Gastrocnemius medialis (tissue), 4 donors: ENCODE measurements around the gene MPZL3. TPM values are rescaled to one million over a fixed set of nuclear protein-coding genes. Genes with fewer than 3 reads are reported as not detected.

Source experiments
- ATAC-seq, 2 donors: fragments of 150-250 bp; one replicate each; pipeline ENCODE4 v1.9.1; 2016
- DNase-seq, 2 donors: peaks; one replicate each; pipeline ENCODE4 v3.0.0-alpha.2; 2019
- H3K27ac ChIP-seq, 4 donors: fragments of 200-600 bp; sonication (generic); 1 replicate in 1 of 4; 2 replicates in 3 of 4; pipeline ENCODE4 v1.5.1; 2016 to 2018; ENCODE audit warnings: mild to moderate bottlenecking in 2 of 4, moderate library complexity in 1 of 4
- H3K27me3 ChIP-seq, 3 donors: fragments of 200-600 bp; sonication (generic) in 2 of 3; 1 replicate in 1 of 3; 2 replicates in 2 of 3; pipeline versions ENCODE4 v1.5.1 to v1.6.0; 2016 to 2019; ENCODE audit warnings: mild to moderate bottlenecking in 1 of 3, moderate library complexity in 1 of 3
- H3K36me3 ChIP-seq, 2 donors: fragments of 200-600 bp; sonication (generic) in 1 of 2; one replicate each; pipeline ENCODE4 v1.5.1; 2017 to 2018
- H3K4me1 ChIP-seq, 2 donors: fragments of 200-600 bp; sonication (generic) in 1 of 2; one replicate each; pipeline ENCODE4 v1.5.1; 2016 to 2017; ENCODE audit warnings: mild to moderate bottlenecking in 2 of 2
- H3K4me3 ChIP-seq, 4 donors: fragments of 200-600 bp; sonication (generic) in 3 of 4; 1 replicate in 1 of 4; 2 replicates in 3 of 4; pipeline ENCODE4 v1.5.1; 2016 to 2019; ENCODE audit warnings: mild to moderate bottlenecking in 2 of 4
- H3K9me3 ChIP-seq, 3 donors: fragments of 200-600 bp; sonication (generic) in 2 of 3; 1 replicate in 1 of 3; 2 replicates in 2 of 3; pipeline ENCODE4 v1.5.1; 2016 to 2019
- CTCF ChIP-seq, 5 experiments: fragments of 450-650 bp in 3 of 5; fragments of 200-600 bp in 2 of 5; sonication (generic) in 2 of 5; IDR thresholded peaks in 4 of 5; conservative IDR thresholded peaks in 1 of 5; 1 replicate in 4 of 5; 2 replicates in 1 of 5; pipeline ENCODE4 v1.5.1; 2016 to 2019; ENCODE audit warnings: antibody characterized with exemption in 5 of 5, mild to moderate bottlenecking in 3 of 5, moderate library complexity in 3 of 5
- POLR2A ChIP-seq, 2 donors: fragments of 450-650 bp; IDR thresholded peaks; one replicate each; pipeline ENCODE4 v1.6.1; 2017; ENCODE audit warnings: antibody characterized with exemption in 2 of 2, mild to moderate bottlenecking in 2 of 2, moderate library complexity in 2 of 2
- in situ Hi-C, 4 donors: fragments of 200-750 bp; cut with MboI; loops; one replicate each; pipeline versions ENCODE4 v1.15.0 to v1.8.0; 2017; ENCODE audit warnings: low sequenced_read_pairs in 4 of 4
- intact Hi-C: fragments of 100-400 bp; cut with DNase I; formaldehyde crosslinking; loops from one replicate; pipeline ENCODE4 v1.15.1; 2023; ENCODE audit warnings: low total_unique reads
- total RNA-seq, 4 donors: library from RNA; depleted of rRNA; stranded (reverse); fragments of >200 nt; gene quantifications; one replicate each; pipeline versions ENCODE4 v1.1.0 to v1.2.3, GENCODE V29; 2016

Gene MPZL3
- total RNA-seq, 4 donors from 2014 or later: 0.10 to 2.1 (median 0.19) TPM

- Histone ChIP-seq H3K27ac (no peak overlapping the region), H3K4me3 (no peak overlapping the region), H3K27me3 (peaks cover 0 to 13% (median 11%) of the 10 kb centered on the region in 3 donors), H3K36me3 (no peaks in the 10 kb centered on the region), H3K4me1 (no peaks in the 10 kb centered on the region), H3K9me3 (no peaks in the 10 kb centered on the region)
- DNase-seq (no peak), ATAC-seq (no peak)
- intact Hi-C loops: no loop called here
- in situ Hi-C loops: no loop called here
- TF ChIP-seq POLR2A (IDR thresholded peaks at IDR 0.05): no peak
- no peak for TF ChIP-seq CTCF (IDR thresholded peaks at IDR 0.05 in 4 of 5, conservative IDR thresholded peaks at IDR 0.05 in 1 of 5)
Observed at GRCh38 chr11:118212131-118212725, 39.9 kb downstream of the MPZL3 start.

- no peak overlapping the region for H3K27ac ChIP-seq
- H3K9me3 ChIP-seq: no peaks in the 10 kb centered on the region
- DNase-seq: no peak
- H3K4me3 ChIP-seq: no peak overlapping the region
- peaks cover 0 to 13% (median 11%) of the 10 kb centered on the region in 3 donors for H3K27me3 ChIP-seq
- intact Hi-C loops (no loop called here), in situ Hi-C loops (no loop called here)
- no peaks in the 10 kb centered on the region for H3K4me1 ChIP-seq
- TF ChIP-seq POLR2A (IDR thresholded peaks at IDR 0.05) (no peak), CTCF (IDR thresholded peaks at IDR 0.05 in 4 of 5, conservative IDR thresholded peaks at IDR 0.05 in 1 of 5) (no peak)
- H3K36me3 ChIP-seq: no peaks in the 10 kb centered on the region
- ATAC-seq: no peak
Observed at GRCh38 chr11:118211006-118211405, 41.2 kb downstream of the MPZL3 start.

- intact Hi-C loops: no loop called here
- Histone ChIP-seq H3K4me1 (no peaks in the 10 kb centered on the region), H3K9me3 (no peaks in the 10 kb centered on the region), H3K27ac (no peak overlapping the region), H3K36me3 (no peaks in the 10 kb centered on the region), H3K4me3 (no peak overlapping the region), H3K27me3 (peaks cover 0 to 13% (median 11%) of the 10 kb centered on the region in 3 donors)
- no peak for ATAC-seq
- TF ChIP-seq CTCF (IDR thresholded peaks at IDR 0.05 in 4 of 5, conservative IDR thresholded peaks at IDR 0.05 in 1 of 5) (no peak), POLR2A (IDR thresholded peaks at IDR 0.05) (no peak)
- DNase-seq: no peak
- in situ Hi-C loops: no loop called here
Observed at GRCh38 chr11:118210323-118210722, 41.8 kb downstream of the MPZL3 start.

- no peaks in the 10 kb centered on the region for H3K4me1 ChIP-seq
- in situ Hi-C loops (loop anchor here in 1 of 4 donors (10.0 kb wide), 1 partner anchor 86 kb away; no protein-coding TSS in a partner anchor), intact Hi-C loops (no loop called here)
- H3K9me3 ChIP-seq: no peaks in the 10 kb centered on the region
- H3K27me3 ChIP-seq: peaks cover 0 to 11% (median 10%) of the 10 kb centered on the region in 3 donors
- no peak for DNase-seq
- H3K36me3 ChIP-seq: no peaks in the 10 kb centered on the region
- ATAC-seq: no peak
- no peak for TF ChIP-seq CTCF (IDR thresholded peaks at IDR 0.05 in 4 of 5, conservative IDR thresholded peaks at IDR 0.05 in 1 of 5)
- no peak for TF ChIP-seq POLR2A (IDR thresholded peaks at IDR 0.05)
- no peak overlapping the region for H3K4me3 ChIP-seq
- no peak overlapping the region for H3K27ac ChIP-seq
Observed at GRCh38 chr11:118209033-118209432, 43.1 kb downstream of the MPZL3 start.

- in situ Hi-C loops: loop anchor here in 1 of 4 donors (10.0 kb wide), 1 partner anchor 88 kb away; no protein-coding TSS in a partner anchor
- H3K4me3 ChIP-seq: no peak overlapping the region
- no peaks in the 10 kb centered on the region for H3K9me3 ChIP-seq
- intact Hi-C loops: no loop called here
- DNase-seq (no peak), ATAC-seq (no peak)
- peaks cover 0 to 10% (median 8%) of the 10 kb centered on the region in 3 donors for H3K27me3 ChIP-seq
- no peaks in the 10 kb centered on the region for H3K4me1 ChIP-seq
- no peak overlapping the region for H3K27ac ChIP-seq
- no peak for TF ChIP-seq CTCF (IDR thresholded peaks at IDR 0.05 in 4 of 5, conservative IDR thresholded peaks at IDR 0.05 in 1 of 5)
- no peak for TF ChIP-seq POLR2A (IDR thresholded peaks at IDR 0.05)
- H3K36me3 ChIP-seq: no peaks in the 10 kb centered on the region
Observed at GRCh38 chr11:118207079-118207478, 45.1 kb downstream of the MPZL3 start.
